NCI-H82 treated with DMSO at 0.1 percent for 48 hours (cell line): ENCODE results near the gene GPAT2.
"Not testable (repeated sequence)": the region's sequence is repeated elsewhere in the genome, so short reads cannot be mapped to it uniquely, and the experiment has no call there.

Experiments used
- DNase-seq: peaks from one replicate; lab custom pipeline; 2025; ENCODE audit not compliant: unreplicated experiment; lab: John Stamatoyannopoulos, UW

Gene GPAT2

GRCh38 chr2:96034792-96035191, at the start of gene GPAT2:
TSS of gene GPAT2 (minus strand) at chr2:96034916. CDS start at chr2:96032359, 2,557 bp downstream.
- not testable (repeated sequence) for DNase-seq

GRCh38 chr2:96083989-96084857, 49.5 kb upstream of the GPAT2 start:
- DNase-seq, result no peak

- no peak for DNase-seq
These were observed 48.6 kb upstream of the GPAT2 start for GRCh38 chr2:96083064-96083939.

GRCh38 chr2:96082211-96083063, 47.7 kb upstream of the GPAT2 start:
- DNase-seq, result no peak

GRCh38 chr2:96081042-96081441, 46.3 kb upstream of the GPAT2 start:
- DNase-seq, result no peak

GRCh38 chr2:96075199-96075771, 40.6 kb upstream of the GPAT2 start:
- DNase-seq, result no peak

- no peak for DNase-seq
These were observed 39.4 kb upstream of the GPAT2 start for GRCh38 chr2:96074156-96074555.

GRCh38 chr2:96073170-96073775, 38.6 kb upstream of the GPAT2 start:
- no peak for DNase-seq

GRCh38 chr2:96072746-96073145, 38.0 kb upstream of the GPAT2 start:
- DNase-seq, result no peak

GRCh38 chr2:96071977-96072491, 37.3 kb upstream of the GPAT2 start:
- not testable (repeated sequence) for DNase-seq

GRCh38 chr2:96071087-96071976, 36.6 kb upstream of the GPAT2 start:
- DNase-seq, result not testable (repeated sequence)

- not testable (repeated sequence) for DNase-seq
These were observed 35.6 kb upstream of the GPAT2 start for GRCh38 chr2:96070351-96070750.

- DNase-seq, result not testable (repeated sequence)
These were observed 35.2 kb upstream of the GPAT2 start for GRCh38 chr2:96069878-96070277.

GRCh38 chr2:96067902-96068581, 33.3 kb upstream of the GPAT2 start:
- peak; percentile 6 for DNase-seq

GRCh38 chr2:96067098-96067660, 32.5 kb upstream of the GPAT2 start:
- not testable (repeated sequence) for DNase-seq

GRCh38 chr2:96066511-96066910, 31.8 kb upstream of the GPAT2 start:
- DNase-seq, result not testable (repeated sequence)

- DNase-seq, result not testable (repeated sequence)
These were observed 31.2 kb upstream of the GPAT2 start for GRCh38 chr2:96065954-96066353.

GRCh38 chr2:96065381-96065930, 30.7 kb upstream of the GPAT2 start:
- no peak for DNase-seq
